ENCODE data around the gene HTATSF1. TPM values are rescaled to one million over a fixed set of nuclear protein-coding genes. Genes with fewer than 3 reads are reported as not detected.

The HTATSF1 gene
- total and polyA plus RNA-seq, 2 donors (not counting 1 experiment from before 2014, with no cell fraction given), result 0.66 to 33.2 TPM

GRCh38 chrX:136480383-136480782 lies 17.0 kb upstream of the HTATSF1 start:
- Histone ChIP-seq H3K4me2 (ENCODE audit: extremely low read depth, insufficient read depth, low read length) (no peak overlapping the region), H3K4me3 (replicated peaks in 1 of 4; ENCODE audit: control extremely low read depth in 1 of 4, insufficient read depth in 1 of 4, low read depth in 3 of 4, low read length in 4 of 4) (no peak overlapping the region), H3K9ac (ENCODE audit: insufficient read depth, low read length) (no peak overlapping the region), H3K4me1 (ENCODE audit: control insufficient read depth, extremely low read depth, insufficient read depth, low read length) (no peaks in the 10 kb centered on the region), H3K9me3 (ENCODE audit: control insufficient read depth, insufficient read depth, low read depth, low read length) (no peaks in the 10 kb centered on the region), H4K20me1 (ENCODE audit: control insufficient read depth, extremely low read depth, insufficient read depth, low read length) (no peaks in the 10 kb centered on the region), H2AFZ (ENCODE audit: low read length) (no peak overlapping the region), H3K27me3 (ENCODE audit: control insufficient read depth, insufficient read depth, low read length) (no peaks in the 10 kb centered on the region), H3K36me3 (ENCODE audit: control insufficient read depth, insufficient read depth, low read length) (no peaks in the 10 kb centered on the region), H3K27ac (ENCODE audit: insufficient read depth, low read length) (no peak overlapping the region), H3K79me2 (ENCODE audit: control insufficient read depth, insufficient read depth, low read length) (no peaks in the 10 kb centered on the region)
- DNase-seq (ENCODE audit: low read depth in 2 of 2), result no peak
- no peak for TF ChIP-seq EZH2 (IDR thresholded peaks at IDR 0.05; ENCODE audit: low read length, missing control alignments)
- no peak for TF ChIP-seq CTCF (conservative IDR thresholded peaks at IDR 0.05 in 1 of 2, IDR thresholded peaks at IDR 0.05 in 1 of 2; ENCODE audit: low read depth in 1 of 2, low read length in 2 of 2)

GRCh38 chrX:136487647-136488046 lies 9.7 kb upstream of the HTATSF1 start, which contains the start of gene BRS3:
Gene BRS3 (plus strand): TSS chrX:136487947. CDS start chrX:136488115, 168 bp downstream.
- Histone ChIP-seq H3K79me2 (ENCODE audit: control insufficient read depth, insufficient read depth, low read length) (no peaks in the 10 kb centered on the region), H3K4me2 (ENCODE audit: extremely low read depth, insufficient read depth, low read length) (no peak within 1 kb of the TSS), H3K9ac (ENCODE audit: insufficient read depth, low read length) (no peak within 1 kb of the TSS), H3K36me3 (ENCODE audit: control insufficient read depth, insufficient read depth, low read length) (no peaks in the 10 kb centered on the region), H3K4me3 (replicated peaks in 1 of 4; ENCODE audit: control extremely low read depth in 1 of 4, insufficient read depth in 1 of 4, low read depth in 3 of 4, low read length in 4 of 4) (no peak within 1 kb of the TSS), H3K4me1 (ENCODE audit: control insufficient read depth, extremely low read depth, insufficient read depth, low read length) (no peaks in the 10 kb centered on the region), H3K9me3 (ENCODE audit: control insufficient read depth, insufficient read depth, low read depth, low read length) (no peaks in the 10 kb centered on the region), H2AFZ (ENCODE audit: low read length) (no peak within 1 kb of the TSS), H4K20me1 (ENCODE audit: control insufficient read depth, extremely low read depth, insufficient read depth, low read length) (no peaks in the 10 kb centered on the region), H3K27me3 (ENCODE audit: control insufficient read depth, insufficient read depth, low read length) (no peaks in the 10 kb centered on the region), H3K27ac (ENCODE audit: insufficient read depth, low read length) (no peak within 1 kb of the TSS)
- no peak for DNase-seq (ENCODE audit: low read depth in 2 of 2)
- TF ChIP-seq EZH2 (IDR thresholded peaks at IDR 0.05; ENCODE audit: low read length, missing control alignments) (no peak), CTCF (conservative IDR thresholded peaks at IDR 0.05 in 1 of 2, IDR thresholded peaks at IDR 0.05 in 1 of 2; ENCODE audit: low read depth in 1 of 2, low read length in 2 of 2) (no peak)

GRCh38 chrX:136488706-136489105 lies 8.7 kb upstream of the HTATSF1 start:
- Histone ChIP-seq H3K27me3 (ENCODE audit: control insufficient read depth, insufficient read depth, low read length) (no peaks in the 10 kb centered on the region), H3K27ac (ENCODE audit: insufficient read depth, low read length) (no peak overlapping the region), H2AFZ (ENCODE audit: low read length) (no peak overlapping the region), H4K20me1 (ENCODE audit: control insufficient read depth, extremely low read depth, insufficient read depth, low read length) (no peaks in the 10 kb centered on the region), H3K9ac (ENCODE audit: insufficient read depth, low read length) (no peak overlapping the region), H3K36me3 (ENCODE audit: control insufficient read depth, insufficient read depth, low read length) (no peaks in the 10 kb centered on the region), H3K4me2 (ENCODE audit: extremely low read depth, insufficient read depth, low read length) (no peak overlapping the region), H3K79me2 (ENCODE audit: control insufficient read depth, insufficient read depth, low read length) (no peaks in the 10 kb centered on the region), H3K4me1 (ENCODE audit: control insufficient read depth, extremely low read depth, insufficient read depth, low read length) (no peaks in the 10 kb centered on the region), H3K9me3 (ENCODE audit: control insufficient read depth, insufficient read depth, low read depth, low read length) (no peaks in the 10 kb centered on the region), H3K4me3 (replicated peaks in 1 of 4; ENCODE audit: control extremely low read depth in 1 of 4, insufficient read depth in 1 of 4, low read depth in 3 of 4, low read length in 4 of 4) (no peak overlapping the region)
- TF ChIP-seq CTCF (conservative IDR thresholded peaks at IDR 0.05 in 1 of 2, IDR thresholded peaks at IDR 0.05 in 1 of 2; ENCODE audit: low read depth in 1 of 2, low read length in 2 of 2) (no peak), EZH2 (IDR thresholded peaks at IDR 0.05; ENCODE audit: low read length, missing control alignments) (no peak)
- no peak for DNase-seq (ENCODE audit: low read depth in 2 of 2)

All from fibroblast of lung (primary cell).